GM12873 (cell line): ENCODE results near the gene FOXN1.

ENCODE experiments used
- CTCF ChIP-seq: IDR thresholded peaks from 2 replicates; pipeline ENCODE4 v1.5.1; 2012; ENCODE audit warnings: low read depth, mild to moderate bottlenecking, moderate library complexity, low read length, control low read depth; ENCODE audit not compliant: insufficient read depth; ENCODE audit errors: missing control alignments

FOXN1 gene

DNA sequence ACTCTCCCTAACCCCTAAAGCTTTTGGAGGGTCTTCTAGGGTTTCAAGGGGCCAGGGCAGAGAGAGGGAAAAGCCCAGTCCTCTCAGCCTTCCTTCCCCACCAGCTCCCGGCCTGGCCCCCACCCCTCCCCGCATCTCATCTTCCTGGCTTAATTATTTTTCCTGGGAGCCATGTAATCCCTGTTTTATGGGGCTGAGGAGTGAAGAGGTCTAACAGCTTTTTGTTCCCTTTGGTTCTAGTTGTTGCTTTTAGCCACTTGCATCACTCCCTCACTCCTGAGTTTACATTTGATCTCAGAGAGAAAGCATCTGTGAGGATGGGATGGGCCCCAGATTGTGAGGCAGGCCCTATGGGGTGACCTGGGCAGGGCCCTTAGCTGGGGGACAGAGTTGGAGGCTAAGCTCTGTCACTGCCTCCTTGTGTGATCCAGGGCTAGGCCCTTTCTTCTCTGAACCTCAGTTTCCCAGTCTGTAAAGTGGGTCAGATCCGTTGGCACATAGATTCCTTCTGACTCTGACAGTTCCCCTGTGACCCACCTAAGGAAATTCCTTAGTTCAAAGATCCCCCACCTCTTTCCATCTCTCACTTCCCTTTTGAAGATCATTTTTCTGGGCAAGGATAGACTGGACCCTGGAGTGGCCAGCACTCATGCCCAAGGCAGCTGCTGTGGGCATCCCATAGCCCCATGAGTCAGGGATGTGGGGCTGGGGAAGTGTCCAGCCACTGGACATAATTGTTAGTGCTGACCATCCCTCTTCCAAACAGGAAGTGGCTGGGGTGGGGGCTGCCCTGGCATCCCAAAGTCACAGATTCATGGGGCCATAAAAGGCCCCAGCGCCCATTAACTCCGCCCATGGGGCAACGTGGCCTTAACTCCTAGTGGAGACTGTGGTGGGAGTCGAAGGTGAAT lies 26.2 kb downstream of the FOXN1 start:
- no peak for TF ChIP-seq CTCF

- no peak for TF ChIP-seq CTCF
Measured at GRCh38 chr17:28533091-28533807, 27.1 kb downstream of the FOXN1 start.

GRCh38 chr17:28534740-28535375 lies 28.7 kb downstream of the FOXN1 start:
- no peak for TF ChIP-seq CTCF

- TF ChIP-seq CTCF: no peak
Measured at GRCh38 chr17:28536532-28537218, 30.5 kb downstream of the FOXN1 start.

- no peak for TF ChIP-seq CTCF
Measured at GRCh38 chr17:28537219-28537610, 31.1 kb downstream of the FOXN1 start.

DNA sequence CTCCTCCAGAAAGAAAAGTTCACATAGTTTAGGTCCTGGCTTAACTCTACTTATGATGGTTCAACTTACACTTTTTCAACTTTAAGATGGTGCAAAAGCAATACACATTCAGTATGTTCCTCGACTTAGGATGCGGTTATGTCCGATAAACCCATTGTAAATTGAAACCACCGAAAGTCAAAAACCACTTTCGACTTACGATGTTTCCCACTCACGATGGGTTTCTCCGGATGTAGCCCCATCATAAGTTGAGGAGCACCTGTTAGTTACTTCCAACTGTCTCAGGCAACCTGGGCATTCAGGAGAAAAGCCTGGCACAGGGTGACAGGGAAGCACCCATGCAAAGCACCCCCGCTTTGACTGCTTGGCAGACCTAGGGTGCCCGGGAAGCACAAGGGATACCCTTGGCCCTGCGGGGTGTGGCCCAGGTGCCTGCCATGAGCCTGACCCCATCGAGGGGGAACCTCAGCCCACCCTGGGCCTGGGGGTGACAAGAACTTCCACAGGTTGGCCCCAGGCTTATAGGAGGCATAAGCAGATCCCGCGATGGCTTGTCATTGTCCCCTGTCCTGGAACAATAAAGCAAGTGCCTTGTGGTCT lies 32.2 kb downstream of the FOXN1 start:
- no peak for TF ChIP-seq CTCF
